Progenitor cell of endocrine pancreas (in vitro differentiated cells): ENCODE measurements around the gene ZRANB1. TPM values are rescaled to one million over a fixed set of nuclear protein-coding genes. Genes with fewer than 3 reads are reported as not detected.
A peak's percentile ranks its signal among the peaks of the same experiment; 100 is the strongest.

Experiments used
- DNase-seq: peaks from one replicate; pipeline ENCODE4 v3.0.0; 2021; ENCODE audit warnings: low spot score; ENCODE audit not compliant: unreplicated experiment
- H3K27ac Mint-ChIP-seq: 2 replicates; pipeline ENCODE4 v1.8.0; 2021; ENCODE audit warnings: mild to moderate bottlenecking, moderate library complexity, mixed read lengths
- H3K27me3 Mint-ChIP-seq: 2 replicates; pipeline ENCODE4 v1.8.0; 2021; ENCODE audit warnings: mixed read lengths
- H3K36me3 Mint-ChIP-seq: 2 replicates; pipeline ENCODE4 v1.8.0; 2022; ENCODE audit warnings: mixed read lengths; ENCODE audit not compliant: insufficient read depth
- H3K4me1 Mint-ChIP-seq: 2 replicates; pipeline ENCODE4 v1.8.0; 2021; ENCODE audit warnings: low read depth, mixed read lengths
- H3K4me3 Mint-ChIP-seq: 2 replicates; pipeline ENCODE4 v1.8.0; 2021; ENCODE audit warnings: low read depth, mild to moderate bottlenecking, moderate library complexity, mixed read lengths
- H3K9me3 Mint-ChIP-seq: 2 replicates; pipeline ENCODE4 v1.8.0; 2021; ENCODE audit warnings: low read depth, mixed read lengths
- CTCF ChIP-seq: fragments of 200-600 bp; sonication (generic); IDR thresholded peaks from one replicate; pipeline ENCODE4 v1.5.0; 2021; ENCODE audit warnings: antibody characterized with exemption, mild to moderate bottlenecking; ENCODE audit not compliant: unreplicated experiment
- total RNA-seq: library from RNA; stranded (reverse); gene quantifications from 2 replicates; pipeline ENCODE4 v1.2.1, GENCODE V29; 2021

The ZRANB1 gene
- total RNA-seq, 1 donor from 2014 or later = 31.1 TPM

- H3K4me3 Mint-ChIP-seq = no peak overlapping the region
- H3K27me3 Mint-ChIP-seq = no peaks in the 10 kb centered on the region
- no peak for TF ChIP-seq CTCF
- no peaks in the 10 kb centered on the region for H3K9me3 Mint-ChIP-seq
- no peak for DNase-seq
- H3K27ac Mint-ChIP-seq = peak overlapping the region; percentile 78
- H3K36me3 Mint-ChIP-seq = peaks cover 31% of the 10 kb centered on the region
- H3K4me1 Mint-ChIP-seq = peaks cover 28% of the 10 kb centered on the region
Observed at GRCh38 chr10:125013529-125013872, 71.6 kb downstream of the ZRANB1 start.

GRCh38 chr10:125014086-125014830, 72.3 kb downstream of the ZRANB1 start:
- DNase-seq = no peak
- peaks cover 27% of the 10 kb centered on the region for H3K36me3 Mint-ChIP-seq
- no peaks in the 10 kb centered on the region for H3K27me3 Mint-ChIP-seq
- peak overlapping the region; percentile 82 for H3K27ac Mint-ChIP-seq
- peaks cover 20% of the 10 kb centered on the region for H3K4me1 Mint-ChIP-seq
- peaks cover under 1% of the 10 kb centered on the region for H3K9me3 Mint-ChIP-seq
- no peak overlapping the region for H3K4me3 Mint-ChIP-seq
- TF ChIP-seq CTCF = no peak

GRCh38 chr10:125014836-125015355, 73.0 kb downstream of the ZRANB1 start:
- TF ChIP-seq CTCF = no peak
- peak overlapping the region; percentile 29 for H3K27ac Mint-ChIP-seq
- H3K9me3 Mint-ChIP-seq = peaks cover 6% of the 10 kb centered on the region
- H3K4me1 Mint-ChIP-seq = peaks cover 14% of the 10 kb centered on the region
- H3K36me3 Mint-ChIP-seq = peaks cover 34% of the 10 kb centered on the region
- DNase-seq = no peak
- no peaks in the 10 kb centered on the region for H3K27me3 Mint-ChIP-seq
- no peak overlapping the region for H3K4me3 Mint-ChIP-seq

- no peak for DNase-seq
- no peak for TF ChIP-seq CTCF
- Mint-ChIP-seq H3K4me3 (no peak overlapping the region), H3K27me3 (no peaks in the 10 kb centered on the region), H3K27ac (peak overlapping the region; percentile 29), H3K9me3 (peaks cover 6% of the 10 kb centered on the region), H3K36me3 (peaks cover 34% of the 10 kb centered on the region), H3K4me1 (peaks cover 10% of the 10 kb centered on the region)
Observed at GRCh38 chr10:125015356-125015944, 73.5 kb downstream of the ZRANB1 start.

GRCh38 chr10:125016123-125016522, 74.2 kb downstream of the ZRANB1 start:
- no peak for TF ChIP-seq CTCF
- Mint-ChIP-seq H3K27ac (no peak overlapping the region), H3K4me1 (peaks cover 8% of the 10 kb centered on the region), H3K9me3 (peaks cover 6% of the 10 kb centered on the region), H3K36me3 (peaks cover 38% of the 10 kb centered on the region), H3K27me3 (no peaks in the 10 kb centered on the region), H3K4me3 (no peak overlapping the region)
- no peak for DNase-seq
